Fibroblast of skin of scalp (primary cell): ENCODE measurements around the gene TRAP1.
"Not testable (repeated sequence)": the region's sequence is repeated elsewhere in the genome, so short reads cannot be mapped to it uniquely, and the experiment has no call there.

Experiments used
- DNase-seq: peaks from one replicate; pipeline ENCODE4 v3.0.0-alpha.2; 2013

Gene TRAP1

GRCh38 chr16:3671424-3671823, 45.9 kb downstream of the TRAP1 start:
- DNase-seq, result no peak

GRCh38 chr16:3670711-3671110, 46.6 kb downstream of the TRAP1 start:
- DNase-seq, result no peak

GRCh38 chr16:3669082-3669481, 48.2 kb downstream of the TRAP1 start:
- no peak for DNase-seq

- no peak for DNase-seq
Measured at GRCh38 chr16:3668626-3669025, 48.7 kb downstream of the TRAP1 start.

GRCh38 chr16:3665508-3665907, 51.8 kb downstream of the TRAP1 start:
- no peak for DNase-seq

- no peak for DNase-seq
Measured at GRCh38 chr16:3664187-3664896, 53.0 kb downstream of the TRAP1 start.

GRCh38 chr16:3662601-3663000, 54.7 kb downstream of the TRAP1 start:
- DNase-seq, result no peak

GRCh38 chr16:3661922-3662321, 55.4 kb downstream of the TRAP1 start:
- DNase-seq, result no peak

- no peak for DNase-seq
Measured at GRCh38 chr16:3661311-3661710, 56.0 kb downstream of the TRAP1 start.

GRCh38 chr16:3659251-3659650, 58.1 kb downstream of the TRAP1 start:
- DNase-seq, result peak; percentile 66

GRCh38 chr16:3656491-3657468, 60.5 kb downstream of the TRAP1 start:
- DNase-seq, result no peak

GRCh38 chr16:3656160-3656490, 61.2 kb downstream of the TRAP1 start:
- not testable (repeated sequence) for DNase-seq

- DNase-seq, result no peak
Measured at GRCh38 chr16:3655396-3656159, 61.7 kb downstream of the TRAP1 start.

GRCh38 chr16:3655030-3655395, 62.3 kb downstream of the TRAP1 start:
- DNase-seq, result no peak

- peak; percentile 56 for DNase-seq
Measured at GRCh38 chr16:3654249-3654991, 62.9 kb downstream of the TRAP1 start, which contains the start of gene DNASE1. Gene DNASE1, plus strand, starts transcription at chr16:3654691. Its CDS starts 683 bp downstream, at chr16:3655374.

GRCh38 chr16:3652373-3653195, 64.7 kb downstream of the TRAP1 start:
- DNase-seq, result no peak

GRCh38 chr16:3651461-3652372, 65.6 kb downstream of the TRAP1 start:
- DNase-seq, result no peak

GRCh38 chr16:3650631-3651265, 66.6 kb downstream of the TRAP1 start:
- no peak for DNase-seq

GRCh38 chr16:3646348-3646920, 70.9 kb downstream of the TRAP1 start:
- no peak for DNase-seq
